ENCODE data around the gene HCK. TPM values are rescaled to one million over a fixed set of nuclear protein-coding genes. Genes with fewer than 3 reads are reported as not detected.

The HCK gene
- total RNA-seq, 2 donors from 2014 or later = 2.1 to 4.3 TPM

- Histone ChIP-seq H3K4me1 (no peaks in the 10 kb centered on the region), H3K9me3 (no peaks in the 10 kb centered on the region), H3K4me3 (no peak overlapping the region), H3K27me3 (no peaks in the 10 kb centered on the region), H3K27ac (peak overlapping the region in 2 of 4 donors; percentile 2), H3K36me3 (replicated peaks in 1 of 2; ENCODE audit: insufficient read depth in 1 of 2, low read depth in 2 of 2) (no peaks in the 10 kb centered on the region)
- intact Hi-C loops (cut with DNase I) = no loop called here
- 26 to 27% methylated on average over 7 to 8 of the region's 8 CpGs for WGBS, 2 donors
- TF ChIP-seq POLR2A (IDR thresholded peaks at IDR 0.05) (no peak), CTCF (IDR thresholded peaks at IDR 0.05) (no peak)
- ATAC-seq = no peak
- DNase-seq = no peak
Measured at GRCh38 chr20:32010666-32011065, 41.4 kb upstream of the HCK start.

- Histone ChIP-seq H3K36me3 (replicated peaks in 1 of 2; ENCODE audit: insufficient read depth in 1 of 2, low read depth in 2 of 2) (no peaks in the 10 kb centered on the region), H3K9me3 (no peaks in the 10 kb centered on the region), H3K27ac (no peak overlapping the region), H3K27me3 (peaks cover 0 to under 1% of the 10 kb centered on the region in 2 donors), H3K4me1 (no peaks in the 10 kb centered on the region), H3K4me3 (no peak overlapping the region)
- TF ChIP-seq POLR2A (IDR thresholded peaks at IDR 0.05) = no peak
- no peak for TF ChIP-seq CTCF (IDR thresholded peaks at IDR 0.05)
- WGBS, 2 donors = 66 to 74% methylated on average over 5 of the region's 5 CpGs
- no peak for ATAC-seq
- no peak for DNase-seq
- intact Hi-C loops (cut with DNase I) = no loop called here
Measured at GRCh38 chr20:32012159-32012688, 39.8 kb upstream of the HCK start.

- no peak overlapping the region for H3K27ac ChIP-seq
- no peaks in the 10 kb centered on the region for H3K9me3 ChIP-seq
- H3K36me3 ChIP-seq (replicated peaks in 1 of 2; ENCODE audit: insufficient read depth in 1 of 2, low read depth in 2 of 2) = no peaks in the 10 kb centered on the region
- no peak overlapping the region for H3K4me3 ChIP-seq
- ATAC-seq (no peak), DNase-seq (no peak)
- H3K27me3 ChIP-seq = peaks cover 0 to 4% of the 10 kb centered on the region in 2 donors
- H3K4me1 ChIP-seq = peaks cover 6% of the 10 kb centered on the region
- 58 to 63% methylated on average over 7 of the region's 7 CpGs for WGBS, 2 donors
- no peak for TF ChIP-seq POLR2A (IDR thresholded peaks at IDR 0.05)
- no peak for TF ChIP-seq CTCF (IDR thresholded peaks at IDR 0.05)
- intact Hi-C loops (cut with DNase I) = no loop called here
Measured at GRCh38 chr20:32013326-32013725, 38.7 kb upstream of the HCK start.

- Histone ChIP-seq H3K27me3 (peaks cover 0 to 13% of the 10 kb centered on the region in 2 donors), H3K4me3 (no peak overlapping the region), H3K4me1 (peaks cover 12% of the 10 kb centered on the region), H3K27ac (no peak overlapping the region), H3K36me3 (replicated peaks in 1 of 2; ENCODE audit: insufficient read depth in 1 of 2, low read depth in 2 of 2) (no peaks in the 10 kb centered on the region), H3K9me3 (no peaks in the 10 kb centered on the region)
- 6 to 8% methylated on average over 13 to 35 of the region's 35 CpGs for WGBS, 2 donors
- ATAC-seq (peak; percentile 70), DNase-seq (peak; percentile 76 to 87 (median 82))
- TF ChIP-seq POLR2A (IDR thresholded peaks at IDR 0.05) (no peak), CTCF (IDR thresholded peaks at IDR 0.05) (peak; percentile 17 to 59 (median 44))
- intact Hi-C loops (cut with DNase I) = no loop called here
Measured at GRCh38 chr20:32017711-32018251, 34.3 kb upstream of the HCK start.

All from body of pancreas (tissue), 4 donors.